Adipose tissue (tissue), 3 donors: Measurements from ENCODE around the gene CD96. TPM values are rescaled to one million over a fixed set of nuclear protein-coding genes. Genes with fewer than 3 reads are reported as not detected.
"Not testable (repeated sequence)": the region's sequence is repeated elsewhere in the genome, so short reads cannot be mapped to it uniquely, and the experiment has no call there.

Experiments
- H3K27ac ChIP-seq: one replicate; pipeline ENCODE4 v1.5.1; 2013; ENCODE audit warnings: low read depth, low read length
- WGBS, 3 donors: extraction: QIAGEN DNeasy Blood & Tissue Kit; methylation state at CpG; one replicate each; pipeline ENCODE4 v1.1.7; 2013; 5-methylcytosine and 5-hydroxymethylcytosine counted together
- polyA plus RNA-seq, 3 donors: library from polyadenylated mRNA; stranded (reverse); fragments of 200-250 nt; gene quantifications; one replicate each; pipeline ENCODE4 v1.2.3, GENCODE V29; 2013
- donor health status: healthy with polysubstance abuse.
- donor health status: Bipolar disorder and iron deficiency.
- donor health status: healthy.

Gene CD96
- polyA plus RNA-seq, 3 donors: 0.69 to 4.9 (median 2.5) TPM

- no peak overlapping the region for H3K27ac ChIP-seq
- WGBS, 3 donors: 66 to 81% (median 66%) methylated on average over 6 of the region's 6 CpGs
These were observed 110.6 kb downstream of the CD96 start for GRCh38 chr3:111652492-111653180.

- no peak overlapping the region for H3K27ac ChIP-seq
- 78 to 97% (median 92%) methylated on average over 2 of the region's 2 CpGs for WGBS, 3 donors
These were observed 111.8 kb downstream of the CD96 start for GRCh38 chr3:111653766-111654165.

GRCh38 chr3:111662012-111662411, 120.0 kb downstream of the CD96 start:
- H3K27ac ChIP-seq: no peak overlapping the region
- WGBS, 3 donors: 91 to 96% (median 94%) methylated on average over 3 of the region's 3 CpGs

- 63 to 83% (median 69%) methylated on average over 3 of the region's 3 CpGs for WGBS, 3 donors
- no peak overlapping the region for H3K27ac ChIP-seq
These were observed 120.9 kb downstream of the CD96 start for GRCh38 chr3:111662907-111663306.

GRCh38 chr3:111666041-111666735, 124.2 kb downstream of the CD96 start:
- 52 to 76% (median 73%) methylated on average over 4 of the region's 4 CpGs for WGBS, 3 donors
- H3K27ac ChIP-seq: no peak overlapping the region

- 87 to 96% (median 92%) methylated on average over 5 of the region's 5 CpGs for WGBS, 3 donors
- no peak overlapping the region for H3K27ac ChIP-seq
These were observed 125.2 kb downstream of the CD96 start for GRCh38 chr3:111667170-111667569.

- no peak overlapping the region for H3K27ac ChIP-seq
- WGBS, 3 donors: 43 to 63% (median 48%) methylated on average over 5 of the region's 5 CpGs
These were observed 125.7 kb downstream of the CD96 start for GRCh38 chr3:111667621-111668239.

GRCh38 chr3:111668326-111668725, 126.3 kb downstream of the CD96 start:
- H3K27ac ChIP-seq: no peak overlapping the region

- H3K27ac ChIP-seq: no peak overlapping the region
- 26 to 34% (median 27%) methylated on average over 5 of the region's 5 CpGs for WGBS, 3 donors
These were observed 127.0 kb downstream of the CD96 start for GRCh38 chr3:111668888-111669488.

- no peak overlapping the region for H3K27ac ChIP-seq
- WGBS, 3 donors: 77 to 88% (median 80%) methylated on average over 7 of the region's 7 CpGs
These were observed 128.1 kb downstream of the CD96 start for GRCh38 chr3:111669926-111670630.

- not testable (repeated sequence) for H3K27ac ChIP-seq
- WGBS, 3 donors: 74 to 81% (median 75%) methylated on average over 6 of the region's 6 CpGs
These were observed 130.5 kb downstream of the CD96 start for GRCh38 chr3:111672461-111672860.

GRCh38 chr3:111675846-111676210, 133.8 kb downstream of the CD96 start:
- WGBS, 3 donors: 38 to 56% (median 54%) methylated on average over 1 of the region's 1 CpG

GRCh38 chr3:111676211-111677006, 134.4 kb downstream of the CD96 start:
- 48 to 53% (median 53%) methylated on average over 8 of the region's 8 CpGs for WGBS, 3 donors
- H3K27ac ChIP-seq: no peak overlapping the region

More at GRCh38 chr3:111675846-111676210, 133.8 kb downstream of the CD96 start:
- H3K27ac ChIP-seq: no peak overlapping the region

GRCh38 chr3:111677007-111677392, 135.0 kb downstream of the CD96 start:
- 70 to 86% (median 77%) methylated on average over 4 of the region's 4 CpGs for WGBS, 3 donors
- H3K27ac ChIP-seq: no peak overlapping the region

GRCh38 chr3:111681661-111682426, 139.8 kb downstream of the CD96 start:
- 77 to 85% (median 83%) methylated on average over 7 of the region's 7 CpGs for WGBS, 3 donors
- no peak overlapping the region for H3K27ac ChIP-seq

GRCh38 chr3:111684640-111685039, 142.6 kb downstream of the CD96 start:
- 76 to 84% (median 82%) methylated on average over 4 of the region's 4 CpGs for WGBS, 3 donors
- H3K27ac ChIP-seq: no peak overlapping the region

- 84 to 92% (median 85%) methylated on average over 2 of the region's 2 CpGs for WGBS, 3 donors
- no peak overlapping the region for H3K27ac ChIP-seq
These were observed 146.3 kb downstream of the CD96 start for GRCh38 chr3:111688190-111688800.
